Measurements from ENCODE around the gene SVOP.

SVOP gene

GRCh38 chr12:108921946-108922345 is 98.9 kb downstream of the SVOP start:
- H4K20me1 ChIP-seq (ENCODE audit: control insufficient read depth, insufficient read depth, low read depth, low read length), result no peaks in the 10 kb centered on the region
- H3K4me3 ChIP-seq (ENCODE audit: low read length), result no peak overlapping the region
- H3K9me2 ChIP-seq (replicated peaks; ENCODE audit: control insufficient read depth, low read length), result no peaks in the 10 kb centered on the region
- H3K4me1 ChIP-seq (ENCODE audit: control insufficient read depth, low read length), result no peaks in the 10 kb centered on the region
- no peaks in the 10 kb centered on the region for H3K79me2 ChIP-seq (ENCODE audit: control insufficient read depth, low read length)
- H3K36me3 ChIP-seq (ENCODE audit: control insufficient read depth, low read length), result no peaks in the 10 kb centered on the region
- TF ChIP-seq CTCF (IDR thresholded peaks at IDR 0.05; ENCODE audit: low read depth, low read length, poor library complexity, severe bottlenecking) (no peak), EZH2phosphoT487 (IDR thresholded peaks at IDR 0.05; ENCODE audit: borderline replicate concordance, low read length) (no peak)
- no peaks in the 10 kb centered on the region for H3K27me3 ChIP-seq (ENCODE audit: control insufficient read depth, low read length)
- H3F3A ChIP-seq (ENCODE audit: control insufficient read depth, insufficient read depth), result no peaks in the 10 kb centered on the region
- no peak overlapping the region for H3K4me2 ChIP-seq (ENCODE audit: low read length)
- H3K27ac ChIP-seq (ENCODE audit: low read depth, low read length), result no peak overlapping the region
- no peaks in the 10 kb centered on the region for H3K9me3 ChIP-seq (ENCODE audit: control insufficient read depth, insufficient read depth, low read length)

GRCh38 chr12:108918960-108919642 is 101.8 kb downstream of the SVOP start:
- Histone ChIP-seq H4K20me1 (ENCODE audit: control insufficient read depth, insufficient read depth, low read depth, low read length) (no peaks in the 10 kb centered on the region), H3K4me1 (ENCODE audit: control insufficient read depth, low read length) (no peaks in the 10 kb centered on the region), H3K27me3 (ENCODE audit: control insufficient read depth, low read length) (peaks cover 3% of the 10 kb centered on the region; the same call in 1 of the 2 replicates), H3K9me3 (ENCODE audit: control insufficient read depth, insufficient read depth, low read length) (no peaks in the 10 kb centered on the region), H3K4me2 (ENCODE audit: low read length) (no peak overlapping the region), H3F3A (ENCODE audit: control insufficient read depth, insufficient read depth) (no peaks in the 10 kb centered on the region), H3K36me3 (ENCODE audit: control insufficient read depth, low read length) (no peaks in the 10 kb centered on the region), H3K27ac (ENCODE audit: low read depth, low read length) (no peak overlapping the region), H3K79me2 (ENCODE audit: control insufficient read depth, low read length) (no peaks in the 10 kb centered on the region), H3K9me2 (replicated peaks; ENCODE audit: control insufficient read depth, low read length) (no peaks in the 10 kb centered on the region), H3K4me3 (ENCODE audit: low read length) (no peak overlapping the region)
- no peak for TF ChIP-seq EZH2phosphoT487 (IDR thresholded peaks at IDR 0.05; ENCODE audit: borderline replicate concordance, low read length)
- no peak for TF ChIP-seq CTCF (IDR thresholded peaks at IDR 0.05; ENCODE audit: low read depth, low read length, poor library complexity, severe bottlenecking)

GRCh38 chr12:108918206-108918605 is 102.7 kb downstream of the SVOP start:
- H3K4me3 ChIP-seq (ENCODE audit: low read length), result no peak overlapping the region
- H3K27ac ChIP-seq (ENCODE audit: low read depth, low read length), result no peak overlapping the region
- no peaks in the 10 kb centered on the region for H3K36me3 ChIP-seq (ENCODE audit: control insufficient read depth, low read length)
- H3K4me1 ChIP-seq (ENCODE audit: control insufficient read depth, low read length), result no peaks in the 10 kb centered on the region
- TF ChIP-seq EZH2phosphoT487 (IDR thresholded peaks at IDR 0.05; ENCODE audit: borderline replicate concordance, low read length) (no peak), CTCF (IDR thresholded peaks at IDR 0.05; ENCODE audit: low read depth, low read length, poor library complexity, severe bottlenecking) (no peak)
- peaks cover 6% of the 10 kb centered on the region; the same call in 1 of the 2 replicates for H3K27me3 ChIP-seq (ENCODE audit: control insufficient read depth, low read length)
- no peaks in the 10 kb centered on the region for H3K79me2 ChIP-seq (ENCODE audit: control insufficient read depth, low read length)
- H3K9me2 ChIP-seq (replicated peaks; ENCODE audit: control insufficient read depth, low read length), result no peaks in the 10 kb centered on the region
- H3K4me2 ChIP-seq (ENCODE audit: low read length), result no peak overlapping the region
- H4K20me1 ChIP-seq (ENCODE audit: control insufficient read depth, insufficient read depth, low read depth, low read length), result no peaks in the 10 kb centered on the region
- H3F3A ChIP-seq (ENCODE audit: control insufficient read depth, insufficient read depth), result no peaks in the 10 kb centered on the region
- no peaks in the 10 kb centered on the region for H3K9me3 ChIP-seq (ENCODE audit: control insufficient read depth, insufficient read depth, low read length)

Measured in DOHH2 (cell line).